Measurements from ENCODE around the gene GAB3.

DNA sequence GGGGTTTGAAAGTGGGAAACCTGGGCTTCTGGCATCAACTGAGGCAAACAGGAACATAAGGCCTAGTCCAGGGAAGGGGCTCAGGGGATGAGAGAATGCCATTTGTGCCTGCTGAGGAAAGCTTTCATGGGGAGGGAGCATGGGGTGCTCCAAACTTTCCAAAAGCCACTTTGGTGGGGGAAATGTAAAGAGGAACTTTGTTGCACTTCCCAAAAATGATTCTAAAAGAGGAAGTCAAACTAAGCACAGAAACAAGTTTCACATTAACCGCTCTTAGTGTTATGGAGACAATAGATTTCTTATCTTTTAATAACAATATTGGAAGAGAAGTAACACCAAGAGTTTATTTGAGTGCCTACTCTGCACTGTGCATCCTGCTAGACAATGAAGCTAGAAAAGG, 32.3 kb downstream of the GAB3 start:
- no peak for TF ChIP-seq GATA2 (IDR thresholded peaks at IDR 0.05; ENCODE audit: low read depth, low read length)
- no peak for TF ChIP-seq GATA3 (IDR thresholded peaks at IDR 0.05; ENCODE audit: low read depth, low read length)

Measured in SH-SY5Y (cell line).